Body of pancreas (tissue), 4 donors: ENCODE measurements around the gene RPS6KA2.

Experiments used
- CTCF ChIP-seq, 7 experiments: fragments of 450-650 bp in 4 of 7; fragments of 200-600 bp in 3 of 7; sonication (generic) in 3 of 7; IDR thresholded peaks; one replicate each; pipeline ENCODE4 v1.5.1; 2016 to 2019; ENCODE audit warnings: antibody characterized with exemption in 7 of 7
- POLR2A ChIP-seq, 3 donors: fragments of 450-650 bp; IDR thresholded peaks; one replicate each; pipeline ENCODE4 v1.6.1; 2016; ENCODE audit warnings: antibody characterized with exemption in 3 of 3, mild to moderate bottlenecking in 2 of 3

- TF ChIP-seq CTCF (IDR thresholded peaks at IDR 0.05) = no peak
- no peak for TF ChIP-seq POLR2A (IDR thresholded peaks at IDR 0.05)
Observed at GRCh38 chr6:166534658-166535406, 92.2 kb downstream of the RPS6KA2 start.
